HEK293T (cell line): Measurements from ENCODE around the gene MT1F.

Source experiments
- ELF4 ChIP-seq: fragments of 450-650 bp; IDR thresholded peaks from 2 replicates; pipeline ENCODE4 v1.6.1; 2017; ENCODE audit warnings: antibody characterized with exemption
- NFRKB ChIP-seq: fragments of 450-650 bp; IDR thresholded peaks from 2 replicates; pipeline ENCODE4 v1.6.1; 2016; ENCODE audit warnings: mild to moderate bottlenecking, moderate library complexity

DNA sequence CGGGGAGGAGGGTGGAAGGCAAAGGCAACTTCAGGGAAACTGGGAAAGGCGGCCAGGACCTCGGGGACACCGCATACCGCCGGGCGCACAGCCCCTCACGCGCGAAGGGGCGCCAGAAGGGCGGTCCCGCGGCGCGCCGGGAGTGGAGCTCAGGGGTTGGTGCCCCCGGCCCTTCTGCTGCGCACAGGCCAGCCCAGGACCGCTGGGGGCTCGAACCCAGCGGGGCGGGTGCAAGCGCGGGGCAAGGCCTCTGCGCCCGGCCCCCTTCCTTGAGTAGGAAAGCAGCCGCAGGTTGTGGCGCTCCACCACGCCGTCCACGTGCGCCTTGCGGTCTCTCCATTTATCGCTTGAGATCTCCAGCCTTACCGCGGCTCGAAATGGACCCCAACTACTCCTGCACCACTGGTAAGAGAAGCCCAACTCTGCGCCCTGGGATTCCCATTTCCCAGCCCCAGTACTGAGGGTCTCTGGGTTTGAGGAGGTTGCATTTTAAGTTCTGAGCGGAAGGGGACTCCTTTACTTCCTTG is 22.3 kb upstream of the MT1F start:
- TF ChIP-seq NFRKB (no peak), ELF4 (no peak)
